ENCODE data around the gene UGT2A1. TPM values are rescaled to one million over a fixed set of nuclear protein-coding genes. Genes with fewer than 3 reads are reported as not detected.

The UGT2A1 gene
- total and polyA plus RNA-seq, 4 donors: 0.05 to 6.6 (median 0.25) TPM

DNA sequence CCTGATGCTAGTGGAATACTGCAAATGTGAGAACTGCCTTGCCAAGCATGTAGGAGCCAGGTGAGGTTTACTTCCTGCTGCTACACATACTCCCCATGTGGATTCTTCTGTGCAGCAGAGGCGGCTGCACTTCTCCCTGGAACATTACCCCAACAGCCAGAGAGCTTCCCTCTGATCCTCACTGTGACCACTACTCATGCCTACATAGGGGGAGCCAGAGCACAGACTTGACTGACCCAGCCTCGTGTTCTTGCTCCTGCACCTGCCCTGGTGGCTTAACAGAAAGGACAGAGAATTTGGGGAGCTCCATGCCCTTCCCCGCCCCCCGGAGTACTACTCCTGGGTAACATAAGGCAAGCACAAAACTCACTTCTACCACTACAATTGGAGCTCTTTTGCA, 52.0 kb downstream of the UGT2A1 start:
- Histone ChIP-seq H3K9ac (ENCODE audit: low read depth in 1 of 2, low read length in 2 of 2) (no peak overlapping the region), H3K27ac (ENCODE audit: low read depth in 1 of 2, low read length in 2 of 2) (no peak overlapping the region), H3K4me3 (ENCODE audit: low read depth in 1 of 3, low read length in 3 of 3) (no peak overlapping the region), H3K4me1 (ENCODE audit: control insufficient read depth in 4 of 4, insufficient read depth in 4 of 4, low read length in 3 of 4) (peaks cover 2 to 22% (median 4%) of the 10 kb centered on the region in 4 donors), H3K27me3 (ENCODE audit: control insufficient read depth in 4 of 4, insufficient read depth in 4 of 4, low read length in 3 of 4) (no peaks in the 10 kb centered on the region), H3K9me3 (ENCODE audit: control insufficient read depth in 4 of 4, low read length in 3 of 4) (no peaks in the 10 kb centered on the region), H3K36me3 (ENCODE audit: control insufficient read depth in 4 of 4, insufficient read depth in 3 of 4, low read depth in 1 of 4, low read length in 3 of 4) (no peaks in the 10 kb centered on the region)
- DNase-seq (ENCODE audit: low spot score): no peak
- no peak for TF ChIP-seq JUND (IDR thresholded peaks at IDR 0.05)
- no peak for TF ChIP-seq HNF4G (IDR thresholded peaks at IDR 0.05)
- no peak for TF ChIP-seq TAF1 (conservative IDR thresholded peaks at IDR 0.05)
- TF ChIP-seq HNF4A (conservative IDR thresholded peaks at IDR 0.05): no peak
- TF ChIP-seq FOXA2 (IDR thresholded peaks at IDR 0.05): no peak
- TF ChIP-seq, protein P1, sequence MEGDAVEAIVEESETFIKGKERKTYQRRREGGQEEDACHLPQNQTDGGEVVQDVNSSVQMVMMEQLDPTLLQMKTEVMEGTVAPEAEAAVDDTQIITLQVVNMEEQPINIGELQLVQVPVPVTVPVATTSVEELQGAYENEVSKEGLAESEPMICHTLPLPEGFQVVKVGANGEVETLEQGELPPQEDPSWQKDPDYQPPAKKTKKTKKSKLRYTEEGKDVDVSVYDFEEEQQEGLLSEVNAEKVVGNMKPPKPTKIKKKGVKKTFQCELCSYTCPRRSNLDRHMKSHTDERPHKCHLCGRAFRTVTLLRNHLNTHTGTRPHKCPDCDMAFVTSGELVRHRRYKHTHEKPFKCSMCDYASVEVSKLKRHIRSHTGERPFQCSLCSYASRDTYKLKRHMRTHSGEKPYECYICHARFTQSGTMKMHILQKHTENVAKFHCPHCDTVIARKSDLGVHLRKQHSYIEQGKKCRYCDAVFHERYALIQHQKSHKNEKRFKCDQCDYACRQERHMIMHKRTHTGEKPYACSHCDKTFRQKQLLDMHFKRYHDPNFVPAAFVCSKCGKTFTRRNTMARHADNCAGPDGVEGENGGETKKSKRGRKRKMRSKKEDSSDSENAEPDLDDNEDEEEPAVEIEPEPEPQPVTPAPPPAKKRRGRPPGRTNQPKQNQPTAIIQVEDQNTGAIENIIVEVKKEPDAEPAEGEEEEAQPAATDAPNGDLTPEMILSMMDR (IDR thresholded peaks at IDR 0.05; ENCODE audit: low read depth, low read length, missing input control): no peak
- TF ChIP-seq SP1 (IDR thresholded peaks at IDR 0.05): no peak
- no peak for TF ChIP-seq GABPA (IDR thresholded peaks at IDR 0.05 in 1 of 2, conservative IDR thresholded peaks at IDR 0.05 in 1 of 2)
- TF ChIP-seq, protein P2, sequence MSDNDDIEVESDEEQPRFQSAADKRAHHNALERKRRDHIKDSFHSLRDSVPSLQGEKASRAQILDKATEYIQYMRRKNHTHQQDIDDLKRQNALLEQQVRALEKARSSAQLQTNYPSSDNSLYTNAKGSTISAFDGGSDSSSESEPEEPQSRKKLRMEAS (IDR thresholded peaks at IDR 0.05): no peak
- no peak for TF ChIP-seq ATF3 (IDR thresholded peaks at IDR 0.05)
- TF ChIP-seq FOXA1 (IDR thresholded peaks at IDR 0.05): no peak
- no peak for TF ChIP-seq EGR1 (IDR thresholded peaks at IDR 0.05; ENCODE audit: low read depth in 2 of 2)
- no peak for TF ChIP-seq YY1 (IDR thresholded peaks at IDR 0.05)
- TF ChIP-seq, protein P3, sequence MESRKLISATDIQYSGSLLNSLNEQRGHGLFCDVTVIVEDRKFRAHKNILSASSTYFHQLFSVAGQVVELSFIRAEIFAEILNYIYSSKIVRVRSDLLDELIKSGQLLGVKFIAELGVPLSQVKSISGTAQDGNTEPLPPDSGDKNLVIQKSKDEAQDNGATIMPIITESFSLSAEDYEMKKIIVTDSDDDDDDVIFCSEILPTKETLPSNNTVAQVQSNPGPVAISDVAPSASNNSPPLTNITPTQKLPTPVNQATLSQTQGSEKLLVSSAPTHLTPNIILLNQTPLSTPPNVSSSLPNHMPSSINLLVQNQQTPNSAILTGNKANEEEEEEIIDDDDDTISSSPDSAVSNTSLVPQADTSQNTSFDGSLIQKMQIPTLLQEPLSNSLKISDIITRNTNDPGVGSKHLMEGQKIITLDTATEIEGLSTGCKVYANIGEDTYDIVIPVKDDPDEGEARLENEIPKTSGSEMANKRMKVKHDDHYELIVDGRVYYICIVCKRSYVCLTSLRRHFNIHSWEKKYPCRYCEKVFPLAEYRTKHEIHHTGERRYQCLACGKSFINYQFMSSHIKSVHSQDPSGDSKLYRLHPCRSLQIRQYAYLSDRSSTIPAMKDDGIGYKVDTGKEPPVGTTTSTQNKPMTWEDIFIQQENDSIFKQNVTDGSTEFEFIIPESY (IDR thresholded peaks at IDR 0.05): no peak
- TF ChIP-seq NR2F2 (IDR thresholded peaks at IDR 0.05): no peak
- no peak for TF ChIP-seq RAD21 (IDR thresholded peaks at IDR 0.05)
- WGBS: 61% methylated on average over 4 of the region's 4 CpGs

GRCh38 chr4:69600013-69600412, 53.0 kb downstream of the UGT2A1 start:
- TF ChIP-seq GABPA (IDR thresholded peaks at IDR 0.05 in 1 of 2, conservative IDR thresholded peaks at IDR 0.05 in 1 of 2): no peak
- TF ChIP-seq HNF4G (IDR thresholded peaks at IDR 0.05): no peak
- no peak for TF ChIP-seq HNF4A (conservative IDR thresholded peaks at IDR 0.05)
- TF ChIP-seq RXRA (IDR thresholded peaks at IDR 0.05): no peak
- TF ChIP-seq YY1 (IDR thresholded peaks at IDR 0.05): no peak
- H3K36me3 ChIP-seq (ENCODE audit: control insufficient read depth in 4 of 4, insufficient read depth in 3 of 4, low read depth in 1 of 4, low read length in 3 of 4): no peaks in the 10 kb centered on the region
- H3K4me1 ChIP-seq (ENCODE audit: control insufficient read depth in 4 of 4, insufficient read depth in 4 of 4, low read length in 3 of 4): peaks cover 2 to 26% (median 6%) of the 10 kb centered on the region in 4 donors
- H3K9ac ChIP-seq (ENCODE audit: low read depth in 1 of 2, low read length in 2 of 2): no peak overlapping the region
- no peak for DNase-seq (ENCODE audit: low spot score)
- H3K27me3 ChIP-seq (ENCODE audit: control insufficient read depth in 4 of 4, insufficient read depth in 4 of 4, low read length in 3 of 4): no peaks in the 10 kb centered on the region
- no peaks in the 10 kb centered on the region for H3K9me3 ChIP-seq (ENCODE audit: control insufficient read depth in 4 of 4, low read length in 3 of 4)
- 66% methylated on average over 2 of the region's 2 CpGs for WGBS
- H3K4me3 ChIP-seq (ENCODE audit: low read depth in 1 of 3, low read length in 3 of 3): no peak overlapping the region
- no peak overlapping the region for H3K27ac ChIP-seq (ENCODE audit: low read depth in 1 of 2, low read length in 2 of 2)
